Smooth muscle cell (in vitro differentiated cells): ENCODE measurements around the gene CTSV. TPM values are rescaled to one million over a fixed set of nuclear protein-coding genes. Genes with fewer than 3 reads are reported as not detected.
"Not testable (repeated sequence)": the region's sequence is repeated elsewhere in the genome, so short reads cannot be mapped to it uniquely, and the experiment has no call there.

Experiments
- DNase-seq: peaks from one replicate; lab custom pipeline; 2025; ENCODE audit not compliant: unreplicated experiment; lab: John Stamatoyannopoulos, UW
- H2AFZ ChIP-seq: fragments of 200-600 bp; sonication (generic); 2 replicates; pipeline ENCODE4 v1.6.0; 2016; ENCODE audit warnings: antibody characterized with exemption, low read depth, mild to moderate bottlenecking
- H3F3A ChIP-seq: fragments of 200-600 bp; sonication (generic); 2 replicates; pipeline ENCODE4 v1.6.0; 2017; ENCODE audit warnings: antibody characterized with exemption, low read depth
- H3K27ac ChIP-seq: fragments of 200-600 bp; sonication (generic); 2 replicates; pipeline ENCODE4 v1.5.1; 2016; ENCODE audit warnings: low read depth, mild to moderate bottlenecking
- H3K27me3 ChIP-seq: fragments of 200-600 bp; sonication (generic); 2 replicates; pipeline ENCODE4 v1.6.1; 2016; ENCODE audit warnings: low read depth, mild to moderate bottlenecking
- H3K36me3 ChIP-seq: fragments of 200-600 bp; sonication (generic); 2 replicates; pipeline ENCODE4 v1.5.1; 2016; ENCODE audit warnings: low read depth
- H3K4me1 ChIP-seq: fragments of 200-600 bp; sonication (generic); 2 replicates; pipeline ENCODE4 v1.5.1; 2016; ENCODE audit warnings: low read depth
- H3K4me2 ChIP-seq: fragments of 200-600 bp; sonication (generic); 2 replicates; pipeline ENCODE4 v1.6.0; 2016; ENCODE audit warnings: mild to moderate bottlenecking
- H3K4me3 ChIP-seq: fragments of 200-600 bp; sonication (generic); 2 replicates; pipeline ENCODE4 v1.5.1; 2016; ENCODE audit warnings: mild to moderate bottlenecking
- H3K79me2 ChIP-seq: fragments of 200-600 bp; sonication (generic); 2 replicates; pipeline ENCODE4 v1.6.0; 2016; ENCODE audit warnings: low read depth, mild to moderate bottlenecking
- H3K9ac ChIP-seq: fragments of 200-600 bp; sonication (generic); 2 replicates; pipeline ENCODE4 v1.6.0; 2016; ENCODE audit warnings: low read depth
- H3K9me3 ChIP-seq: fragments of 200-600 bp; sonication (generic); replicated peaks from 2 replicates; pipeline ENCODE4 v1.5.1; 2016; ENCODE audit warnings: low read depth
- H4K20me1 ChIP-seq: fragments of 200-600 bp; sonication (generic); 2 replicates; pipeline ENCODE4 v1.6.0; 2016; ENCODE audit warnings: low read depth
- CTCF ChIP-seq: fragments of 200-600 bp; sonication (generic); IDR thresholded peaks from 2 replicates; pipeline ENCODE4 v1.5.1; 2017; ENCODE audit warnings: borderline replicate concordance, mild to moderate bottlenecking, antibody characterized with exemption; ENCODE audit not compliant: insufficient read depth, poor library complexity, severe bottlenecking
- WGBS: methylation state at CpG from one replicate; pipeline ENCODE4 v1.1.7; 2016; ENCODE audit warnings: low lambda C conversion rate; 5-methylcytosine and 5-hydroxymethylcytosine counted together
- polyA plus RNA-seq: library from polyadenylated mRNA; unstranded; fragments of >200 nt; fragmentation: Nextera tagmentation; extraction: Ambion mirVana; gene quantifications from 2 replicates; pipeline ENCODE4 v1.2.1, GENCODE V29; 2016
- total RNA-seq: library from RNA; depleted of rRNA; stranded (reverse); fragments of >200 nt; gene quantifications from 2 replicates; pipeline ENCODE4 v1.2.3, GENCODE V29; 2014

CTSV gene
- total and polyA plus RNA-seq, 2 experiments from 2014 or later: 4.5 to 29.4 TPM

DNA sequence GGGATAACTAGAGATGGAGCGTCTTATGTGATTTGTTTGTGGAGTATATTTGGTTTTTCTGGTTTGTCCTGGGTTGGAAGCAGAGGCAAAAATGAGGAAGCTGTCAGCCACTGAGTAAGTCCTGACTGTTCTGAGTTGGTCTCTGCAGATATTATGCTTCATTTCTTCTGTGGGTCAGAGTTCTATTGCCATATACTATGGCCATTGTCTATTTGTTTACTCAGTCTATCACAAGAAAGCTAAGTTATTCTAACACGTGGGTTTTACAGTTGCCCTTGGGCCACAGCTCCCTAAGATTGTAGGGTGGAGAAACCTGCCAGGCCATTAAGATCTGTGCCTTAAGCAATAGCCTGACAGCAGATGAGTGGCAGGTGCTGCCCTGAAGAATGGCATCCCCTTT lies 3.0 kb upstream of the CTSV start:
- no peaks in the 10 kb centered on the region for H4K20me1 ChIP-seq
- H3K27me3 ChIP-seq: peaks cover 6% of the 10 kb centered on the region
- no peaks in the 10 kb centered on the region for H3K36me3 ChIP-seq
- no peaks in the 10 kb centered on the region for H3F3A ChIP-seq
- no peak overlapping the region for H3K9ac ChIP-seq
- DNase-seq: no peak
- no peaks in the 10 kb centered on the region for H3K79me2 ChIP-seq
- no peak overlapping the region for H3K4me3 ChIP-seq
- no peak for TF ChIP-seq CTCF
- no peak overlapping the region for H3K27ac ChIP-seq
- H2AFZ ChIP-seq: no peak overlapping the region
- no peaks in the 10 kb centered on the region for H3K4me1 ChIP-seq
- no peak overlapping the region for H3K4me2 ChIP-seq
- H3K9me3 ChIP-seq: no peaks in the 10 kb centered on the region
- 61% methylated on average over 2 of the region's 2 CpGs for WGBS

GRCh38 chr9:97039514-97039860 lies 545 bp upstream of the CTSV start:
- H2AFZ ChIP-seq: peak overlapping the region; percentile 90
- no peak for TF ChIP-seq CTCF
- no peaks in the 10 kb centered on the region for H3K4me1 ChIP-seq
- peak overlapping the region; percentile 39 for H3K27ac ChIP-seq
- 1% methylated on average over 12 of the region's 12 CpGs for WGBS
- H4K20me1 ChIP-seq: no peaks in the 10 kb centered on the region
- no peaks in the 10 kb centered on the region for H3K79me2 ChIP-seq
- H3K9ac ChIP-seq: peak overlapping the region; percentile 40
- no peaks in the 10 kb centered on the region for H3K36me3 ChIP-seq
- H3K4me3 ChIP-seq: peak overlapping the region; percentile 61
- no peak for DNase-seq
- no peaks in the 10 kb centered on the region for H3F3A ChIP-seq
- H3K9me3 ChIP-seq: no peaks in the 10 kb centered on the region
- peak overlapping the region; percentile 88 for H3K4me2 ChIP-seq
- peaks cover 6% of the 10 kb centered on the region for H3K27me3 ChIP-seq

DNA sequence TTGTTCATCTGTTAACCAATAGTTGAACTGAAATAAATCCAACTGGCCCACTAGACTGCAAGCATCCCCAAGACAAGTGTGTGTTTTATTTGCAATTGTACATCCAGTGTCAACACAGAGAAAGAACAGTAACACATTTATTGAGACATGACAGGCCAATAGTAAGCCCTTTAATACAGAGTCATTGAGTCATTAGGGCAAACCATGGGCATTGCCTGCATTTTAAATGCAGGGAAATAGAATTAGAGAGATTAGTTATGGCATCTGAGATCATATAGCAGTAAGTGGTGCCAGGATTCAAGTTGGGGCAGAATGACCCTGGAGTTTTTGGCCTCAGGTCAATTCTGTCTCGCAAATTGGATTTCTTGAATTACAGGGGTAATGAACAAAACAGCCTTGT lies 15.4 kb downstream of the CTSV start:
- H3K4me2 ChIP-seq, H3K9ac ChIP-seq, H3K4me1 ChIP-seq, H3K36me3 ChIP-seq, H3F3A ChIP-seq, H2AFZ ChIP-seq, DNase-seq, H3K9me3 ChIP-seq, H3K4me3 ChIP-seq, H3K27ac ChIP-seq, H3K27me3 ChIP-seq, H4K20me1 ChIP-seq, H3K79me2 ChIP-seq: not testable (repeated sequence)
- 100% methylated on average over 1 of the region's 1 CpG for WGBS

- under 1% methylated on average over 63 of the region's 97 CpGs for WGBS
- not testable (repeated sequence) for H3K4me1 ChIP-seq, H3K9me3 ChIP-seq, H3K36me3 ChIP-seq, H3K27me3 ChIP-seq, H3F3A ChIP-seq
- Histone ChIP-seq H4K20me1 (peaks cover 15% of the 10 kb centered on the region), H3K79me2 (peaks cover 24% of the 10 kb centered on the region), H2AFZ (peak overlapping the region; percentile 63), H3K27ac (peak overlapping the region; percentile 74), H3K9ac (peak overlapping the region; percentile 31), H3K4me3 (peak overlapping the region; percentile 51), H3K4me2 (peak overlapping the region; percentile 88)
- peak; percentile 45 for DNase-seq
Observed at GRCh38 chr9:97013151-97014132, 25.5 kb downstream of the CTSV start.

- H3K36me3 ChIP-seq, H3F3A ChIP-seq, H3K9me3 ChIP-seq, H3K27me3 ChIP-seq, H3K4me1 ChIP-seq, DNase-seq: not testable (repeated sequence)
- H4K20me1 ChIP-seq: peaks cover 21% of the 10 kb centered on the region
- peaks cover 31% of the 10 kb centered on the region for H3K79me2 ChIP-seq
- H3K27ac ChIP-seq: peak overlapping the region; percentile 59
- H2AFZ ChIP-seq: peak overlapping the region; percentile 10
- WGBS: 2% methylated on average over 18 of the region's 18 CpGs
- peak overlapping the region; percentile 51 for H3K4me3 ChIP-seq
- H3K4me2 ChIP-seq: peak overlapping the region; percentile 88
- peak overlapping the region; percentile 10 for H3K9ac ChIP-seq
Observed at GRCh38 chr9:97012617-97013016, 26.3 kb downstream of the CTSV start.

DNA sequence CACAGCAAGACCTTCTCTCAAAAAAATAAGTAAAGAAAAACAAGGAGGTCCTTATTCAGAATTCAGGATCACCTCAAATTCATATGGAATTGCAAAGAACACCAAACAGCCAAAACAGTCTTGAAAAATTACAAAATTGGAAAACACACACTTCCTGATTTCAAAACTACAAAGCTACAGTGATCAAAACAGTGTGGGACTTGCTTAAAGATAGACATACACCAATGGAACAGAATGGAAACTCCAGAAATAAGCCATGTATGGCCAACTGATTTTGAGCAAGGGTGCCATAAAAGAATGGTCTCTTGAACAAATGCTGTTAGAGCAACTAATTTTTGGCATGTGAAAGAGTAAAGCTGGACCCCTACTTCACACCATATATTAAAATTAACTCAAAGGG lies 36.7 kb downstream of the CTSV start:
- H2AFZ ChIP-seq, H3K4me2 ChIP-seq, H3K27me3 ChIP-seq, H3K36me3 ChIP-seq, H3K4me3 ChIP-seq, H3K27ac ChIP-seq, H3K9ac ChIP-seq, DNase-seq, H3F3A ChIP-seq, H3K9me3 ChIP-seq, H3K4me1 ChIP-seq: not testable (repeated sequence)
- Histone ChIP-seq H4K20me1 (peaks cover 66% of the 10 kb centered on the region), H3K79me2 (peaks cover 79% of the 10 kb centered on the region)

- not testable (repeated sequence) for H3K36me3 ChIP-seq, H3K9ac ChIP-seq, H3K4me2 ChIP-seq, H2AFZ ChIP-seq, H3K27me3 ChIP-seq, H3K4me1 ChIP-seq, H3K27ac ChIP-seq, H3K9me3 ChIP-seq, H3F3A ChIP-seq, H3K4me3 ChIP-seq, DNase-seq
- WGBS: 80% methylated on average over 1 of the region's 1 CpG
- H4K20me1 ChIP-seq: peaks cover 66% of the 10 kb centered on the region
- peaks cover 77% of the 10 kb centered on the region for H3K79me2 ChIP-seq
Observed at GRCh38 chr9:97001338-97001737, 37.6 kb downstream of the CTSV start.
